ENCODE results near the gene IQCK. TPM values are rescaled to one million over a fixed set of nuclear protein-coding genes. Genes with fewer than 3 reads are reported as not detected.
A peak's percentile ranks its signal among the peaks of the same experiment; 100 is the strongest.

The IQCK gene
- total and polyA plus RNA-seq, 5 donors from 2014 or later, result 0.23 to 1.8 (median 1.6) TPM

GRCh38 chr16:19766554-19766884, 48.4 kb downstream of the IQCK start:
- no peak for ATAC-seq (ENCODE audit: low read depth in 2 of 2)
- no peaks in the 10 kb centered on the region for H3K9me3 ChIP-seq (ENCODE audit: control insufficient read depth in 2 of 2, low read length in 2 of 2)
- H3K4me3 Mint-ChIP-seq, result no peak overlapping the region
- H3K4me3 ChIP-seq (ENCODE audit: low read depth, low read length), result no peak overlapping the region
- H3K27me3 Mint-ChIP-seq, result no peaks in the 10 kb centered on the region
- no peaks in the 10 kb centered on the region for H3K27me3 ChIP-seq (ENCODE audit: control insufficient read depth, insufficient read depth, low read length)
- H3K4me1 ChIP-seq (ENCODE audit: control insufficient read depth, insufficient read depth, low read length, poor library complexity, severe bottlenecking), result no peaks in the 10 kb centered on the region
- H3K36me3 ChIP-seq (ENCODE audit: control insufficient read depth, insufficient read depth, low read length), result no peaks in the 10 kb centered on the region
- H3K27ac Mint-ChIP-seq, result no peak overlapping the region
- DNase-seq, result no peak
- peaks cover 0 to 5% (median 0%) of the 10 kb centered on the region in 7 donors for H3K9me3 Mint-ChIP-seq
- H3K4me1 Mint-ChIP-seq, result no peaks in the 10 kb centered on the region
- H3K27ac ChIP-seq (ENCODE audit: insufficient read depth, low read length, poor library complexity, severe bottlenecking), result no peak overlapping the region
- H3K36me3 Mint-ChIP-seq, result no peaks in the 10 kb centered on the region

DNA sequence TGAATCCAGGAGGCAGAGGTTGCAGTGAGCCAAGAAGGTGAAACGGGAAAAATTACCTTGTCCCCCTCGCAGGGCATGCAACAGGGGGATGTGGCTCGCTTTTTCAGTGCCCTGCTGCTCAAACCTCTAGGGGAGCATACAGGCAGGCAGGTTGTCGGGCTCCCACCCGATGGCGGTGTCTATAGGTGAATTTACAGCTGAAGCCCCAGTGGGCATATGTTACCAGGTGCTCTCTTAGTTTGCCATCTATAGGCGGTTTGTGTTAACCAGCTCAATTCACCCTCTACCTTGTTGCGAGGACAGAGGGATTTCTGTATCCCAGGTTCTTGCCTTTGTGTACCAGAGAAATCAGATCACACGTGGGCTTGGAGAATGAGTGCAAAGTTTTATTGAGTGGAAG, 48.9 kb downstream of the IQCK start:
- H3K9me3 Mint-ChIP-seq, result peaks cover 0 to 5% (median 0%) of the 10 kb centered on the region in 7 donors
- no peaks in the 10 kb centered on the region for H3K4me1 ChIP-seq (ENCODE audit: control insufficient read depth, insufficient read depth, low read length, poor library complexity, severe bottlenecking)
- no peaks in the 10 kb centered on the region for H3K4me1 Mint-ChIP-seq
- no peak overlapping the region for H3K27ac Mint-ChIP-seq
- H3K4me3 ChIP-seq (ENCODE audit: low read depth, low read length), result no peak overlapping the region
- H3K36me3 ChIP-seq (ENCODE audit: control insufficient read depth, insufficient read depth, low read length), result no peaks in the 10 kb centered on the region
- H3K4me3 Mint-ChIP-seq, result no peak overlapping the region
- no peaks in the 10 kb centered on the region for H3K27me3 ChIP-seq (ENCODE audit: control insufficient read depth, insufficient read depth, low read length)
- DNase-seq, result no peak
- ATAC-seq (ENCODE audit: low read depth in 2 of 2), result no peak
- no peaks in the 10 kb centered on the region for H3K27me3 Mint-ChIP-seq
- no peaks in the 10 kb centered on the region for H3K36me3 Mint-ChIP-seq
- no peak overlapping the region for H3K27ac ChIP-seq (ENCODE audit: insufficient read depth, low read length, poor library complexity, severe bottlenecking)
- no peaks in the 10 kb centered on the region for H3K9me3 ChIP-seq (ENCODE audit: control insufficient read depth in 2 of 2, low read length in 2 of 2)

DNA sequence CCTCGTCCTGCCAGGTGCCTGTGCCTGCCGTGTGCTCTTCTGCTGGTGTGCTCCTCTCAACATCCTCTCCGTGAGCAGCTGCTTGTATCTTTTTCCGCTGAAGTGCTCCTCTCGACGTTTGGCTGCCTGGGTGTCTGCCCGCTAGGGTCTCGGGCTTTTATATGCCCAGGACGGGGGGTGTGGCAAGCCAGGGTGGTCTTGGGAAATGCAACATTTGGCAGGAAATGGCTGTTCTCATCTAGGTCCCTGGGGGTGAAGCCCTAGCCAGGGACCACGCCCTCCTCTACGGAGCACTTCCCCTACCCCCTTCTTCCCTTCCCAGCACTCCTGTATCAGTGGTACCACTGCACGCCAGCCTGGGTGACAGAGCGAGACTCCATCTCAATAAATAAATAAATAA, 49.4 kb downstream of the IQCK start:
- Mint-ChIP-seq H3K4me3 (no peak overlapping the region), H3K27ac (no peak overlapping the region), H3K4me1 (no peaks in the 10 kb centered on the region), H3K27me3 (no peaks in the 10 kb centered on the region), H3K9me3 (peaks cover 0 to 5% (median 0%) of the 10 kb centered on the region in 7 donors), H3K36me3 (no peaks in the 10 kb centered on the region)
- Histone ChIP-seq H3K9me3 (ENCODE audit: control insufficient read depth in 2 of 2, low read length in 2 of 2) (no peaks in the 10 kb centered on the region), H3K36me3 (ENCODE audit: control insufficient read depth, insufficient read depth, low read length) (no peaks in the 10 kb centered on the region), H3K4me1 (ENCODE audit: control insufficient read depth, insufficient read depth, low read length, poor library complexity, severe bottlenecking) (no peaks in the 10 kb centered on the region), H3K27me3 (ENCODE audit: control insufficient read depth, insufficient read depth, low read length) (no peaks in the 10 kb centered on the region), H3K4me3 (ENCODE audit: low read depth, low read length) (no peak overlapping the region), H3K27ac (ENCODE audit: insufficient read depth, low read length, poor library complexity, severe bottlenecking) (no peak overlapping the region)
- no peak for DNase-seq
- ATAC-seq (ENCODE audit: low read depth in 2 of 2), result no peak

GRCh38 chr16:19769239-19769638, 51.2 kb downstream of the IQCK start:
- H3K27me3 ChIP-seq (ENCODE audit: control insufficient read depth, insufficient read depth, low read length), result no peaks in the 10 kb centered on the region
- no peaks in the 10 kb centered on the region for H3K9me3 ChIP-seq (ENCODE audit: control insufficient read depth in 2 of 2, low read length in 2 of 2)
- Mint-ChIP-seq H3K4me1 (no peaks in the 10 kb centered on the region), H3K27me3 (no peaks in the 10 kb centered on the region), H3K36me3 (no peaks in the 10 kb centered on the region), H3K4me3 (no peak overlapping the region), H3K9me3 (peaks cover 0 to 5% (median 0%) of the 10 kb centered on the region in 7 donors), H3K27ac (no peak overlapping the region)
- no peak overlapping the region for H3K4me3 ChIP-seq (ENCODE audit: low read depth, low read length)
- ATAC-seq (ENCODE audit: low read depth in 2 of 2), result no peak
- H3K4me1 ChIP-seq (ENCODE audit: control insufficient read depth, insufficient read depth, low read length, poor library complexity, severe bottlenecking), result no peaks in the 10 kb centered on the region
- H3K36me3 ChIP-seq (ENCODE audit: control insufficient read depth, insufficient read depth, low read length), result no peaks in the 10 kb centered on the region
- DNase-seq, result no peak
- H3K27ac ChIP-seq (ENCODE audit: insufficient read depth, low read length, poor library complexity, severe bottlenecking), result no peak overlapping the region

DNA sequence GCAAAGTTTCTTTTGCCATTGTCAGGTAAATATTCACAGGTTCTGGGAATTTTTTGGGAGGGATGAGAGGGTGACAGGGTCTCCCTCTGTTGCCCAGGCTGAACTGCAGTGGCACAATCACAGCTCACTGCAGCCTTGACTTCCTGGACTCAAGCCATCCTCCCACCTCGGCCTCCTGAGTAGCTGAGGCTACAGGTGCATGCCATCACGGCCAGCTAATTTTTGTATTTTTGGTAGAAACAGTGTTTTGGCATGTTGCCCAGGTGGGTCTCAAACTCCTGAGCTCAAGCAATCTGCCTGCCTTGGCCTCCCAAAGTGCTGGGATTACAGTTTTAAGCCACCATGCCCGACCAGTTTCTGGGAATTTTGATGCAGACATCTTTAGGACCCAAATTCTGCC, 53.0 kb downstream of the IQCK start:
- H3K9me3 Mint-ChIP-seq, result peaks cover 0 to 5% (median 0%) of the 10 kb centered on the region in 7 donors

GRCh38 chr16:19771796-19772195, 53.7 kb downstream of the IQCK start:
- no peak overlapping the region for H3K4me3 Mint-ChIP-seq
- DNase-seq (no peak), ATAC-seq (ENCODE audit: low read depth in 2 of 2) (no peak)
- no peak overlapping the region for H3K4me3 ChIP-seq (ENCODE audit: low read depth, low read length)
- no peaks in the 10 kb centered on the region for H3K9me3 ChIP-seq (ENCODE audit: control insufficient read depth in 2 of 2, low read length in 2 of 2)
- H3K9me3 Mint-ChIP-seq, result peaks cover 0 to 5% (median 0%) of the 10 kb centered on the region in 7 donors
- H3K27me3 Mint-ChIP-seq, result peaks cover 4% of the 10 kb centered on the region
- no peaks in the 10 kb centered on the region for H3K4me1 ChIP-seq (ENCODE audit: control insufficient read depth, insufficient read depth, low read length, poor library complexity, severe bottlenecking)
- H3K27me3 ChIP-seq (ENCODE audit: control insufficient read depth, insufficient read depth, low read length), result no peaks in the 10 kb centered on the region
- no peak overlapping the region for H3K27ac ChIP-seq (ENCODE audit: insufficient read depth, low read length, poor library complexity, severe bottlenecking)
- no peaks in the 10 kb centered on the region for H3K4me1 Mint-ChIP-seq
- H3K36me3 Mint-ChIP-seq, result no peaks in the 10 kb centered on the region
- H3K27ac Mint-ChIP-seq, result no peak overlapping the region
- no peaks in the 10 kb centered on the region for H3K36me3 ChIP-seq (ENCODE audit: control insufficient read depth, insufficient read depth, low read length)

More for the DNA sequence above, 53.0 kb downstream of the IQCK start:
- DNase-seq (no peak), ATAC-seq (ENCODE audit: low read depth in 2 of 2) (no peak)
- Histone ChIP-seq H3K4me1 (ENCODE audit: control insufficient read depth, insufficient read depth, low read length, poor library complexity, severe bottlenecking) (no peaks in the 10 kb centered on the region), H3K27me3 (ENCODE audit: control insufficient read depth, insufficient read depth, low read length) (no peaks in the 10 kb centered on the region), H3K36me3 (ENCODE audit: control insufficient read depth, insufficient read depth, low read length) (no peaks in the 10 kb centered on the region), H3K27ac (ENCODE audit: insufficient read depth, low read length, poor library complexity, severe bottlenecking) (no peak overlapping the region), H3K4me3 (ENCODE audit: low read depth, low read length) (no peak overlapping the region), H3K9me3 (ENCODE audit: control insufficient read depth in 2 of 2, low read length in 2 of 2) (no peaks in the 10 kb centered on the region)
- no peak overlapping the region for H3K4me3 Mint-ChIP-seq
- no peaks in the 10 kb centered on the region for H3K36me3 Mint-ChIP-seq
- H3K27me3 Mint-ChIP-seq, result no peaks in the 10 kb centered on the region
- no peaks in the 10 kb centered on the region for H3K4me1 Mint-ChIP-seq
- no peak overlapping the region for H3K27ac Mint-ChIP-seq

- DNase-seq (no peak), ATAC-seq (ENCODE audit: low read depth in 2 of 2) (no peak)
- no peaks in the 10 kb centered on the region for H3K9me3 ChIP-seq (ENCODE audit: control insufficient read depth in 2 of 2, low read length in 2 of 2)
- no peak overlapping the region for H3K27ac ChIP-seq (ENCODE audit: insufficient read depth, low read length, poor library complexity, severe bottlenecking)
- no peak overlapping the region for H3K4me3 ChIP-seq (ENCODE audit: low read depth, low read length)
- peaks cover 0 to 2% (median 0%) of the 10 kb centered on the region in 7 donors for H3K9me3 Mint-ChIP-seq
- no peaks in the 10 kb centered on the region for H3K36me3 ChIP-seq (ENCODE audit: control insufficient read depth, insufficient read depth, low read length)
- no peaks in the 10 kb centered on the region for H3K4me1 ChIP-seq (ENCODE audit: control insufficient read depth, insufficient read depth, low read length, poor library complexity, severe bottlenecking)
- H3K27me3 ChIP-seq (ENCODE audit: control insufficient read depth, insufficient read depth, low read length), result no peaks in the 10 kb centered on the region
- H3K27ac Mint-ChIP-seq, result no peak overlapping the region
- peaks cover 4% of the 10 kb centered on the region for H3K27me3 Mint-ChIP-seq
- peaks cover 0 to 2% (median 0%) of the 10 kb centered on the region in 4 donors for H3K4me1 Mint-ChIP-seq
- no peak overlapping the region for H3K4me3 Mint-ChIP-seq
- no peaks in the 10 kb centered on the region for H3K36me3 Mint-ChIP-seq
These were observed 56.0 kb downstream of the IQCK start for GRCh38 chr16:19774024-19774423.

- no peak for DNase-seq
- H3K4me1 ChIP-seq (ENCODE audit: control insufficient read depth, insufficient read depth, low read length, poor library complexity, severe bottlenecking), result no peaks in the 10 kb centered on the region
- no peak overlapping the region for H3K4me3 ChIP-seq (ENCODE audit: low read depth, low read length)
- no peaks in the 10 kb centered on the region for H3K36me3 Mint-ChIP-seq
- no peak overlapping the region for H3K27ac Mint-ChIP-seq
- no peaks in the 10 kb centered on the region for H3K36me3 ChIP-seq (ENCODE audit: control insufficient read depth, insufficient read depth, low read length)
- no peaks in the 10 kb centered on the region for H3K9me3 ChIP-seq (ENCODE audit: control insufficient read depth in 2 of 2, low read length in 2 of 2)
- ATAC-seq (ENCODE audit: low read depth in 2 of 2), result no peak
- H3K9me3 Mint-ChIP-seq, result peaks cover 0 to 1% (median 0%) of the 10 kb centered on the region in 7 donors
- peak overlapping the region in 1 of 4 donors; percentile 43 for H3K4me3 Mint-ChIP-seq
- no peak overlapping the region for H3K27ac ChIP-seq (ENCODE audit: insufficient read depth, low read length, poor library complexity, severe bottlenecking)
- H3K27me3 Mint-ChIP-seq, result peaks cover 4% of the 10 kb centered on the region
- H3K4me1 Mint-ChIP-seq, result peaks cover 0 to 2% (median 0%) of the 10 kb centered on the region in 4 donors
- no peaks in the 10 kb centered on the region for H3K27me3 ChIP-seq (ENCODE audit: control insufficient read depth, insufficient read depth, low read length)
These were observed 58.1 kb downstream of the IQCK start for GRCh38 chr16:19776147-19776546.
